Measurements from ENCODE around the gene SRRD.

Gene SRRD

GRCh38 chr22:26444777-26445176 is 38.9 kb upstream of the SRRD start:
- Histone ChIP-seq H3K9me3 (ENCODE audit: control insufficient read depth, low read length) (no peaks in the 10 kb centered on the region), H3K4me3 (ENCODE audit: insufficient read depth, low read depth, low read length, poor library complexity, severe bottlenecking) (no peak overlapping the region), H3K4me1 (ENCODE audit: control insufficient read depth, insufficient read depth, low read length, poor library complexity, severe bottlenecking) (no peaks in the 10 kb centered on the region), H3K27me3 (replicated peaks; ENCODE audit: control insufficient read depth, insufficient read depth, low read length, poor library complexity, severe bottlenecking) (no peaks in the 10 kb centered on the region), H3K27ac (ENCODE audit: insufficient read depth, low read length, poor library complexity, severe bottlenecking) (no peak overlapping the region), H3K36me3 (ENCODE audit: control insufficient read depth, insufficient read depth, low read length) (no peaks in the 10 kb centered on the region)
- no peak for DNase-seq

- no peak overlapping the region for H3K27ac ChIP-seq (ENCODE audit: insufficient read depth, low read length, poor library complexity, severe bottlenecking)
- H3K27me3 ChIP-seq (replicated peaks; ENCODE audit: control insufficient read depth, insufficient read depth, low read length, poor library complexity, severe bottlenecking) = no peaks in the 10 kb centered on the region
- H3K4me1 ChIP-seq (ENCODE audit: control insufficient read depth, insufficient read depth, low read length, poor library complexity, severe bottlenecking) = no peaks in the 10 kb centered on the region
- no peak overlapping the region for H3K4me3 ChIP-seq (ENCODE audit: insufficient read depth, low read depth, low read length, poor library complexity, severe bottlenecking)
- no peaks in the 10 kb centered on the region for H3K9me3 ChIP-seq (ENCODE audit: control insufficient read depth, low read length)
- no peaks in the 10 kb centered on the region for H3K36me3 ChIP-seq (ENCODE audit: control insufficient read depth, insufficient read depth, low read length)
- no peak for DNase-seq
Observed at GRCh38 chr22:26445577-26446275, 38.0 kb upstream of the SRRD start.

- H3K27me3 ChIP-seq (replicated peaks; ENCODE audit: control insufficient read depth, insufficient read depth, low read length, poor library complexity, severe bottlenecking) = no peaks in the 10 kb centered on the region
- H3K9me3 ChIP-seq (ENCODE audit: control insufficient read depth, low read length) = no peaks in the 10 kb centered on the region
- H3K4me1 ChIP-seq (ENCODE audit: control insufficient read depth, insufficient read depth, low read length, poor library complexity, severe bottlenecking) = no peaks in the 10 kb centered on the region
- H3K27ac ChIP-seq (ENCODE audit: insufficient read depth, low read length, poor library complexity, severe bottlenecking) = no peak overlapping the region
- no peak for DNase-seq
- no peak overlapping the region for H3K4me3 ChIP-seq (ENCODE audit: insufficient read depth, low read depth, low read length, poor library complexity, severe bottlenecking)
- H3K36me3 ChIP-seq (ENCODE audit: control insufficient read depth, insufficient read depth, low read length) = peaks cover 11% of the 10 kb centered on the region
Observed at GRCh38 chr22:26446808-26447515, 36.7 kb upstream of the SRRD start.

- Histone ChIP-seq H3K4me3 (ENCODE audit: insufficient read depth, low read depth, low read length, poor library complexity, severe bottlenecking) (no peak overlapping the region), H3K4me1 (ENCODE audit: control insufficient read depth, insufficient read depth, low read length, poor library complexity, severe bottlenecking) (no peaks in the 10 kb centered on the region), H3K9me3 (ENCODE audit: control insufficient read depth, low read length) (no peaks in the 10 kb centered on the region), H3K27ac (ENCODE audit: insufficient read depth, low read length, poor library complexity, severe bottlenecking) (no peak overlapping the region), H3K27me3 (replicated peaks; ENCODE audit: control insufficient read depth, insufficient read depth, low read length, poor library complexity, severe bottlenecking) (no peaks in the 10 kb centered on the region), H3K36me3 (ENCODE audit: control insufficient read depth, insufficient read depth, low read length) (peaks cover 17% of the 10 kb centered on the region)
- DNase-seq = no peak
Observed at GRCh38 chr22:26447584-26448329, 35.9 kb upstream of the SRRD start.

GRCh38 chr22:26448334-26448733 is 35.3 kb upstream of the SRRD start:
- Histone ChIP-seq H3K27ac (ENCODE audit: insufficient read depth, low read length, poor library complexity, severe bottlenecking) (no peak overlapping the region), H3K4me1 (ENCODE audit: control insufficient read depth, insufficient read depth, low read length, poor library complexity, severe bottlenecking) (no peaks in the 10 kb centered on the region), H3K4me3 (ENCODE audit: insufficient read depth, low read depth, low read length, poor library complexity, severe bottlenecking) (no peak overlapping the region), H3K36me3 (ENCODE audit: control insufficient read depth, insufficient read depth, low read length) (peaks cover 22% of the 10 kb centered on the region), H3K9me3 (ENCODE audit: control insufficient read depth, low read length) (no peaks in the 10 kb centered on the region), H3K27me3 (replicated peaks; ENCODE audit: control insufficient read depth, insufficient read depth, low read length, poor library complexity, severe bottlenecking) (no peaks in the 10 kb centered on the region)
- DNase-seq = no peak

GRCh38 chr22:26448941-26449340 is 34.7 kb upstream of the SRRD start:
- no peak for DNase-seq

GRCh38 chr22:26450453-26451185 is 33.1 kb upstream of the SRRD start:
- Histone ChIP-seq H3K9me3 (ENCODE audit: control insufficient read depth, low read length) (no peaks in the 10 kb centered on the region), H3K36me3 (ENCODE audit: control insufficient read depth, insufficient read depth, low read length) (peaks cover 22% of the 10 kb centered on the region), H3K27me3 (replicated peaks; ENCODE audit: control insufficient read depth, insufficient read depth, low read length, poor library complexity, severe bottlenecking) (no peaks in the 10 kb centered on the region), H3K27ac (ENCODE audit: insufficient read depth, low read length, poor library complexity, severe bottlenecking) (no peak overlapping the region), H3K4me3 (ENCODE audit: insufficient read depth, low read depth, low read length, poor library complexity, severe bottlenecking) (no peak overlapping the region), H3K4me1 (ENCODE audit: control insufficient read depth, insufficient read depth, low read length, poor library complexity, severe bottlenecking) (no peaks in the 10 kb centered on the region)
- no peak for DNase-seq

More at GRCh38 chr22:26448941-26449340, 34.7 kb upstream of the SRRD start:
- Histone ChIP-seq H3K36me3 (ENCODE audit: control insufficient read depth, insufficient read depth, low read length) (peaks cover 22% of the 10 kb centered on the region), H3K27ac (ENCODE audit: insufficient read depth, low read length, poor library complexity, severe bottlenecking) (no peak overlapping the region), H3K4me3 (ENCODE audit: insufficient read depth, low read depth, low read length, poor library complexity, severe bottlenecking) (no peak overlapping the region), H3K4me1 (ENCODE audit: control insufficient read depth, insufficient read depth, low read length, poor library complexity, severe bottlenecking) (no peaks in the 10 kb centered on the region), H3K27me3 (replicated peaks; ENCODE audit: control insufficient read depth, insufficient read depth, low read length, poor library complexity, severe bottlenecking) (no peaks in the 10 kb centered on the region), H3K9me3 (ENCODE audit: control insufficient read depth, low read length) (no peaks in the 10 kb centered on the region)

GRCh38 chr22:26452236-26453016 is 31.3 kb upstream of the SRRD start:
- H3K4me3 ChIP-seq (ENCODE audit: insufficient read depth, low read depth, low read length, poor library complexity, severe bottlenecking) = no peak overlapping the region
- peaks cover 30% of the 10 kb centered on the region for H3K36me3 ChIP-seq (ENCODE audit: control insufficient read depth, insufficient read depth, low read length)
- H3K27me3 ChIP-seq (replicated peaks; ENCODE audit: control insufficient read depth, insufficient read depth, low read length, poor library complexity, severe bottlenecking) = no peaks in the 10 kb centered on the region
- H3K27ac ChIP-seq (ENCODE audit: insufficient read depth, low read length, poor library complexity, severe bottlenecking) = no peak overlapping the region
- H3K4me1 ChIP-seq (ENCODE audit: control insufficient read depth, insufficient read depth, low read length, poor library complexity, severe bottlenecking) = no peaks in the 10 kb centered on the region
- DNase-seq = no peak
- H3K9me3 ChIP-seq (ENCODE audit: control insufficient read depth, low read length) = no peaks in the 10 kb centered on the region

GRCh38 chr22:26453216-26453615 is 30.5 kb upstream of the SRRD start:
- H3K4me3 ChIP-seq (ENCODE audit: insufficient read depth, low read depth, low read length, poor library complexity, severe bottlenecking) = no peak overlapping the region
- H3K27me3 ChIP-seq (replicated peaks; ENCODE audit: control insufficient read depth, insufficient read depth, low read length, poor library complexity, severe bottlenecking) = no peaks in the 10 kb centered on the region
- DNase-seq = no peak
- H3K4me1 ChIP-seq (ENCODE audit: control insufficient read depth, insufficient read depth, low read length, poor library complexity, severe bottlenecking) = no peaks in the 10 kb centered on the region
- H3K27ac ChIP-seq (ENCODE audit: insufficient read depth, low read length, poor library complexity, severe bottlenecking) = no peak overlapping the region
- peaks cover 38% of the 10 kb centered on the region for H3K36me3 ChIP-seq (ENCODE audit: control insufficient read depth, insufficient read depth, low read length)
- no peaks in the 10 kb centered on the region for H3K9me3 ChIP-seq (ENCODE audit: control insufficient read depth, low read length)

All from effector memory CD4-positive, alpha-beta T cell (primary cell).